GM19467 (cell line): ENCODE data around the gene NUDT3.
"Not testable (repeated sequence)": the region's sequence is repeated elsewhere in the genome, so short reads cannot be mapped to it uniquely, and the experiment has no call there.

Source experiments
- ATAC-seq: cut with Tn5 transposase; IDR thresholded peaks from one replicate; pipeline ENCODE4 v1.9.1; 2021; ENCODE audit warnings: mild to moderate bottlenecking, moderate library complexity; ENCODE audit not compliant: unreplicated experiment

NUDT3 gene

GRCh38 chr6:34295721-34296120, 96.7 kb downstream of the NUDT3 start:
- ATAC-seq, result peak; percentile 80

- no peak for ATAC-seq
These were observed 99.5 kb downstream of the NUDT3 start for GRCh38 chr6:34292954-34293353.

GRCh38 chr6:34289137-34289536, 103.3 kb downstream of the NUDT3 start:
- no peak for ATAC-seq

GRCh38 chr6:34288581-34288980, 103.9 kb downstream of the NUDT3 start:
- no peak for ATAC-seq

- no peak for ATAC-seq
These were observed 106.9 kb downstream of the NUDT3 start for GRCh38 chr6:34285448-34286164.

GRCh38 chr6:34284563-34285447, 107.7 kb downstream of the NUDT3 start:
- no peak for ATAC-seq

- ATAC-seq, result no peak
These were observed 110.7 kb downstream of the NUDT3 start for GRCh38 chr6:34281702-34282334.

- no peak for ATAC-seq
These were observed 112.3 kb downstream of the NUDT3 start for GRCh38 chr6:34280216-34280615.

- no peak for ATAC-seq
These were observed 113.6 kb downstream of the NUDT3 start for GRCh38 chr6:34278833-34279232.

GRCh38 chr6:34277763-34278112, 114.7 kb downstream of the NUDT3 start:
- ATAC-seq, result no peak

GRCh38 chr6:34276881-34277762, 115.3 kb downstream of the NUDT3 start:
- ATAC-seq, result no peak

GRCh38 chr6:34276191-34276590, 116.3 kb downstream of the NUDT3 start:
- ATAC-seq, result no peak

- no peak for ATAC-seq
These were observed 117.2 kb downstream of the NUDT3 start for GRCh38 chr6:34275128-34275804.

GRCh38 chr6:34274129-34274528, 118.3 kb downstream of the NUDT3 start:
- ATAC-seq, result no peak

GRCh38 chr6:34273242-34273805, 119.1 kb downstream of the NUDT3 start:
- no peak for ATAC-seq

- no peak for ATAC-seq
These were observed 120.2 kb downstream of the NUDT3 start for GRCh38 chr6:34272013-34272926.

GRCh38 chr6:34269658-34270341, 122.7 kb downstream of the NUDT3 start:
- ATAC-seq, result not testable (repeated sequence)

GRCh38 chr6:34269132-34269531, 123.3 kb downstream of the NUDT3 start:
- not testable (repeated sequence) for ATAC-seq
